Astrocyte (in vitro differentiated cells and primary cell): ENCODE measurements around the gene GPA33. TPM values are rescaled to one million over a fixed set of nuclear protein-coding genes. Genes with fewer than 3 reads are reported as not detected.
A peak's percentile ranks its signal among the peaks of the same experiment; 100 is the strongest.

Source experiments
- DNase-seq: peaks from one replicate; pipeline ENCODE4 v3.0.0-alpha.2; 2010; ENCODE audit warnings: low read depth
- FAIRE-seq: peaks from 2 replicates; lab custom pipeline; 2011; peaks lifted over from hg19 to GRCh38; lab: Jason Lieb, UNC
- H2AFZ ChIP-seq: 2 replicates; pipeline ENCODE4 v1.6.0; 2012; ENCODE audit warnings: low read depth, low read length, inconsistent platforms
- H3K27ac ChIP-seq: 2 replicates; pipeline ENCODE4 v1.5.1; 2011; ENCODE audit warnings: low read depth, low read length, inconsistent platforms
- H3K27me3 ChIP-seq: 2 replicates; pipeline ENCODE4 v1.6.0; 2011; ENCODE audit warnings: low read length, inconsistent platforms; ENCODE audit not compliant: insufficient read depth
- H3K36me3 ChIP-seq: 2 replicates; pipeline ENCODE4 v1.5.1; 2011; ENCODE audit warnings: low read length, inconsistent platforms; ENCODE audit not compliant: insufficient read depth
- H3K4me1 ChIP-seq: 2 replicates; pipeline ENCODE4 v1.5.1; 2011; ENCODE audit warnings: low read length, inconsistent platforms; ENCODE audit not compliant: insufficient read depth
- H3K4me2 ChIP-seq: 2 replicates; pipeline ENCODE4 v1.6.0; 2012; ENCODE audit warnings: low read length, inconsistent platforms
- H3K4me3 ChIP-seq: 2 replicates; pipeline ENCODE4 v1.5.1; 2011; ENCODE audit warnings: low read depth, mild to moderate bottlenecking, low read length, inconsistent platforms; ENCODE audit not compliant: insufficient read depth
- H3K79me2 ChIP-seq: 2 replicates; pipeline ENCODE4 v1.6.0; 2012; ENCODE audit warnings: mild to moderate bottlenecking, low read length, inconsistent platforms; ENCODE audit not compliant: insufficient read depth
- H3K9ac ChIP-seq: 2 replicates; pipeline ENCODE4 v1.6.0; 2012; ENCODE audit warnings: mild to moderate bottlenecking, low read length, inconsistent platforms
- H3K9me3 ChIP-seq: 2 replicates; pipeline ENCODE4 v1.5.1; 2012; ENCODE audit warnings: low read depth, mild to moderate bottlenecking, low read length, inconsistent platforms; ENCODE audit not compliant: insufficient read depth
- H4K20me1 ChIP-seq: 2 replicates; pipeline ENCODE4 v1.6.0; 2012; ENCODE audit warnings: low read length, inconsistent platforms; ENCODE audit not compliant: insufficient read depth
- H3K27ac Mint-ChIP-seq: one replicate; pipeline ENCODE4 v1.8.0; 2021; ENCODE audit warnings: mild to moderate bottlenecking, mixed read lengths; ENCODE audit not compliant: unreplicated experiment
- H3K27me3 Mint-ChIP-seq: one replicate; pipeline ENCODE4 v1.8.0; 2021; ENCODE audit warnings: low read depth, mixed read lengths; ENCODE audit not compliant: unreplicated experiment
- H3K36me3 Mint-ChIP-seq: one replicate; pipeline ENCODE4 v1.8.0; 2021; ENCODE audit warnings: low read depth, mixed read lengths; ENCODE audit not compliant: unreplicated experiment
- H3K4me1 Mint-ChIP-seq: one replicate; pipeline ENCODE4 v1.8.0; 2021; ENCODE audit warnings: low read depth, mixed read lengths; ENCODE audit not compliant: unreplicated experiment
- H3K4me3 Mint-ChIP-seq: one replicate; pipeline ENCODE4 v1.8.0; 2021; ENCODE audit warnings: mild to moderate bottlenecking, moderate library complexity, mixed read lengths; ENCODE audit not compliant: unreplicated experiment
- H3K9me3 Mint-ChIP-seq: one replicate; pipeline ENCODE4 v1.8.0; 2021; ENCODE audit warnings: mild to moderate bottlenecking, mixed read lengths; ENCODE audit not compliant: unreplicated experiment
- EZH2 ChIP-seq: IDR thresholded peaks from 2 replicates; pipeline ENCODE4 v1.6.1; 2012; ENCODE audit warnings: mild to moderate bottlenecking, low read length, inconsistent platforms; ENCODE audit not compliant: insufficient read depth
- total RNA-seq: library from RNA; stranded (reverse); gene quantifications from 2 replicates; pipeline ENCODE4 v1.2.1, GENCODE V29; 2021
- TF ChIP-seq, protein P1 (sequence below): IDR thresholded peaks from 2 replicates; pipeline ENCODE4 v1.5.1; 2011; ENCODE audit warnings: low read depth, mild to moderate bottlenecking, inconsistent platforms, low read length, moderate library complexity; ENCODE audit not compliant: insufficient read depth

The GPA33 gene
- total RNA-seq, 1 donor from 2014 or later: 1.2 TPM

DNA sequence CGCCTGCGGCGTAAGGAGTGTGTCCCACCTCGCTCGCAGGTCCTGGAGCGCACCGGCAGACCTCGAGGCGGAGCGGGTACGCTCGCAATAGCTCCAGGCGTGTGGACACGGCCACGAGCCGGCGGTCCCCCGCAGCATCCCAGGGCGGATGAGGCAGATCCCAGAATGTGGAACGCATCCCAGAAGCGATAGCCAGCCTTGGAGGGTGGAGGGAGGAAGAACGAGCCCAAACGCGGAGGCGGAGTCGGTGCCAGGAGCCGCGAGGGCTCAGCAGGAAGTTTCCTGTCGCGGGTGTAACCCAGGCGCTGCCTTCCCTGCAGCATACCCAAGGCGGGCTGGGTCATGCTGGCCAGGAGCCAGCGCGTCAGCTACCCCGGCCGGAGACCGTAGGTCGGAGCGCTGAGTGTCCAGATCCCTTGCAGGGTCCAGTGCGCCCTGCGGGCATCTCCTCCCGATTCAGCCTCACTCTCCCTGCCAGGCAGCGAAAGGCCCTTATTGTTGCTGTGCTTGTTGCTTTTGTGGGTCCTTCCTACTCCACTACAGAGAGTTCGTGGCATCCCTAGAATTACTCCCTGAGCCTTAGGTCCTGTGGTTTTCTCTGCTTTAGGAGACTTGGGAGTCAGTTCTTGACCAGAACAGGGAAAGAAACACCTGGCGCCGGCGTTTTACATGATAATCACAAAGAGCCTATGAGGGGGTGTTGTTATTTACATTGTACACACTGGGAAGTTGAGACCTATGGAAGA lies 31.4 kb upstream of the GPA33 start:
- H3K4me3 Mint-ChIP-seq: peak overlapping the region; percentile 54
- no peaks in the 10 kb centered on the region for H4K20me1 ChIP-seq
- H3K27me3 Mint-ChIP-seq: peaks cover 13% of the 10 kb centered on the region
- no peaks in the 10 kb centered on the region for H3K4me1 Mint-ChIP-seq
- peak overlapping the region; percentile 52 for H3K4me3 ChIP-seq
- FAIRE-seq (no peak), DNase-seq (peak; percentile 28)
- no peak overlapping the region for H3K27ac ChIP-seq
- peaks cover 6% of the 10 kb centered on the region for H3K4me1 ChIP-seq
- no peaks in the 10 kb centered on the region for H3K79me2 ChIP-seq
- no peak overlapping the region for H3K9ac ChIP-seq
- H2AFZ ChIP-seq: peak overlapping the region; percentile 87
- H3K9me3 ChIP-seq: no peaks in the 10 kb centered on the region
- peaks cover 18% of the 10 kb centered on the region for H3K36me3 Mint-ChIP-seq
- peaks cover 2% of the 10 kb centered on the region for H3K27me3 ChIP-seq
- no peaks in the 10 kb centered on the region for H3K36me3 ChIP-seq
- H3K9me3 Mint-ChIP-seq: peaks cover 3% of the 10 kb centered on the region
- H3K27ac Mint-ChIP-seq: no peak overlapping the region
- TF ChIP-seq, protein P1, sequence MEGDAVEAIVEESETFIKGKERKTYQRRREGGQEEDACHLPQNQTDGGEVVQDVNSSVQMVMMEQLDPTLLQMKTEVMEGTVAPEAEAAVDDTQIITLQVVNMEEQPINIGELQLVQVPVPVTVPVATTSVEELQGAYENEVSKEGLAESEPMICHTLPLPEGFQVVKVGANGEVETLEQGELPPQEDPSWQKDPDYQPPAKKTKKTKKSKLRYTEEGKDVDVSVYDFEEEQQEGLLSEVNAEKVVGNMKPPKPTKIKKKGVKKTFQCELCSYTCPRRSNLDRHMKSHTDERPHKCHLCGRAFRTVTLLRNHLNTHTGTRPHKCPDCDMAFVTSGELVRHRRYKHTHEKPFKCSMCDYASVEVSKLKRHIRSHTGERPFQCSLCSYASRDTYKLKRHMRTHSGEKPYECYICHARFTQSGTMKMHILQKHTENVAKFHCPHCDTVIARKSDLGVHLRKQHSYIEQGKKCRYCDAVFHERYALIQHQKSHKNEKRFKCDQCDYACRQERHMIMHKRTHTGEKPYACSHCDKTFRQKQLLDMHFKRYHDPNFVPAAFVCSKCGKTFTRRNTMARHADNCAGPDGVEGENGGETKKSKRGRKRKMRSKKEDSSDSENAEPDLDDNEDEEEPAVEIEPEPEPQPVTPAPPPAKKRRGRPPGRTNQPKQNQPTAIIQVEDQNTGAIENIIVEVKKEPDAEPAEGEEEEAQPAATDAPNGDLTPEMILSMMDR: no peak
- peak; percentile 32 for TF ChIP-seq EZH2
- peak overlapping the region; percentile 85 for H3K4me2 ChIP-seq

DNA sequence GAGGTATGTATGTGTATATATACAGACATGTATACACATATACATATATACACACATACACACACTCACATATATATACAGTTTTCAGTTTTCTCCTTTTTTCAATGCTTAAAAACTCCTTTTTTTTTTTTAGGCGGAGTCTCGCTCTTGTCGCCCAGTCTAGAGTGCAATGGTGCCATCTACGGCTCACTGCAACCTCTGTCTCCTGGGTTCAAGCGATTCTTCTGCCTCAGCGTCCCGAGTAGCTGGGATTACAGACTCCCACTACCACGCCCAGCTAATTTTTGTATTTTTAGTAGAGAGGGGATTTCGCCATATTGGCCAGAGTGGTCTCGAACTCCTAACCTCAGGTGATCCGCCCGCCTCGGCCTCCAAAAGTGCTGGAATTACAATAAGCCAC lies 30.7 kb upstream of the GPA33 start:
- H3K79me2 ChIP-seq: no peaks in the 10 kb centered on the region
- Mint-ChIP-seq H3K27me3 (peaks cover 9% of the 10 kb centered on the region), H3K4me3 (no peak overlapping the region), H3K4me1 (no peaks in the 10 kb centered on the region), H3K27ac (no peak overlapping the region), H3K36me3 (peaks cover 16% of the 10 kb centered on the region), H3K9me3 (peaks cover 2% of the 10 kb centered on the region)
- H3K9me3 ChIP-seq: no peaks in the 10 kb centered on the region
- no peak overlapping the region for H3K27ac ChIP-seq
- TF ChIP-seq, protein P1: no peak
- no peak for TF ChIP-seq EZH2
- H3K4me2 ChIP-seq: peak overlapping the region; percentile 85
- H3K36me3 ChIP-seq: no peaks in the 10 kb centered on the region
- peaks cover 2% of the 10 kb centered on the region for H3K27me3 ChIP-seq
- H3K9ac ChIP-seq: no peak overlapping the region
- no peaks in the 10 kb centered on the region for H4K20me1 ChIP-seq
- no peak for FAIRE-seq
- H3K4me1 ChIP-seq: peaks cover 6% of the 10 kb centered on the region
- DNase-seq: no peak
- peak overlapping the region; percentile 87 for H2AFZ ChIP-seq
- peak overlapping the region; percentile 52 for H3K4me3 ChIP-seq

DNA sequence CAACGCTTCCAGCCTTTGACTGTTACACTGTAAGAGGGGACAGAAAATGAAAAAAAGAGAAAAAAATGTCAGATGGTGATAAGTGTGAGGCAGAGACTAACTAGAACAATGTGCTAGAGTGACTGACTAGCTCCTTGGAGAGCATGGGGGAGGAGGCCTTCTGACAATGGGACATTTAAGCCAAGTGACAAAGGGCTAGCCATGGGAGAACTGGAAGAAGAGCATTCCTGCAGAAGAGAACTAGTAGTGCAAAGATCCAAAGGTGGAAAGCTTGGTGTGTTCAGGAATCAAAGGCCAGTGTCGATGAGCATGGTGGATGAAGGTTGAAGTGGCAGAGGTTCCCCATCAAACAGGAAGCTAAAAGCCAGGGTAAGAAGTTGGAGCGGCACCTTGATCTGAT lies 29.5 kb upstream of the GPA33 start:
- H3K79me2 ChIP-seq: no peaks in the 10 kb centered on the region
- no peak for FAIRE-seq
- TF ChIP-seq EZH2: no peak
- TF ChIP-seq, protein P1: no peak
- H3K4me1 ChIP-seq: peaks cover 6% of the 10 kb centered on the region
- H2AFZ ChIP-seq: no peak overlapping the region
- no peaks in the 10 kb centered on the region for H3K36me3 ChIP-seq
- H3K27me3 Mint-ChIP-seq: peaks cover 9% of the 10 kb centered on the region
- no peaks in the 10 kb centered on the region for H3K9me3 ChIP-seq
- no peak overlapping the region for H3K4me2 ChIP-seq
- no peak for DNase-seq
- H4K20me1 ChIP-seq: no peaks in the 10 kb centered on the region
- H3K4me3 ChIP-seq: no peak overlapping the region
- no peak overlapping the region for H3K9ac ChIP-seq
- H3K4me1 Mint-ChIP-seq: no peaks in the 10 kb centered on the region
- H3K27me3 ChIP-seq: peaks cover 5% of the 10 kb centered on the region
- no peak overlapping the region for H3K27ac Mint-ChIP-seq
- H3K27ac ChIP-seq: no peak overlapping the region
- peaks cover 10% of the 10 kb centered on the region for H3K36me3 Mint-ChIP-seq
- no peak overlapping the region for H3K4me3 Mint-ChIP-seq
- H3K9me3 Mint-ChIP-seq: peaks cover 2% of the 10 kb centered on the region
